HEK293 (cell line): ENCODE data around the gene DGCR8.

Source experiments
- CTCF ChIA-PET: fragments of 350-600 bp; formaldehyde crosslinking; extraction: SDS; loops from one replicate; lab custom pipeline; 2021; ENCODE audit warnings: antibody characterized with exemption; lab: Yijun Ruan, JAX
- POLR2A ChIA-PET: fragments of 300-600 bp; formaldehyde crosslinking; extraction: SDS; loops from one replicate; lab custom pipeline; 2020; ENCODE audit warnings: antibody characterized with exemption, inconsistent platforms; lab: Yijun Ruan, JAX
- H3K27ac ChIP-seq: fragments of 200-500 bp; sonication (Bioruptor generic); 2 replicates; pipeline ENCODE4 v1.5.1; 2014; ENCODE audit warnings: low read depth, low read length, control low read depth, inconsistent platforms; ENCODE audit errors: extremely low read depth
- H3K36me3 ChIP-seq, 2 experiments: fragments of 200-500 bp in 1 of 2; sonication (Bioruptor generic) in 1 of 2; 1 replicate in 1 of 2; 2 replicates in 1 of 2; pipeline ENCODE4 v1.5.1; 2014 to 2017; ENCODE audit warnings: inconsistent platforms in 2 of 2, low read length in 2 of 2; ENCODE audit not compliant: control insufficient read depth in 2 of 2, insufficient read depth in 1 of 2
- H3K4me1 ChIP-seq: fragments of 200-500 bp; sonication (Bioruptor generic); 2 replicates; pipeline ENCODE4 v1.5.1; 2014; ENCODE audit warnings: mild to moderate bottlenecking, low read length, inconsistent platforms; ENCODE audit not compliant: control insufficient read depth, insufficient read depth
- H3K4me3 ChIP-seq: 2 replicates; pipeline ENCODE4 v1.5.1; 2011; ENCODE audit warnings: low read depth, mild to moderate bottlenecking, control low read depth, low read length, moderate library complexity
- H3K9me3 ChIP-seq: fragments of 200-500 bp; sonication (Bioruptor generic); 2 replicates; pipeline ENCODE4 v1.5.1; 2014; ENCODE audit warnings: low read depth, low read length, inconsistent platforms; ENCODE audit not compliant: control insufficient read depth, insufficient read depth
- AEBP2 ChIP-seq: fragments of 450-650 bp; formaldehyde crosslinking; IDR thresholded peaks from 2 replicates; pipeline ENCODE4 v1.5.1; 2016; ENCODE audit warnings: missing biosample characterization, missing genetic modification characterization, borderline replicate concordance
- SP7 ChIP-seq: fragments of 450-650 bp; formaldehyde crosslinking; IDR thresholded peaks from 2 replicates; pipeline ENCODE4 v1.5.1; 2016; ENCODE audit warnings: missing biosample characterization, missing genetic modification characterization
- ZBTB20 ChIP-seq: fragments of 450-650 bp; formaldehyde crosslinking; IDR thresholded peaks from 2 replicates; pipeline ENCODE4 v1.5.1; 2016; ENCODE audit warnings: missing biosample characterization, missing genetic modification characterization
- ZBTB48 ChIP-seq: fragments of 450-650 bp; formaldehyde crosslinking; IDR thresholded peaks from 2 replicates; pipeline ENCODE4 v1.5.1; 2016; ENCODE audit warnings: missing biosample characterization, missing genetic modification characterization
- ZNF10 ChIP-seq: fragments of 450-650 bp; formaldehyde crosslinking; IDR thresholded peaks from 2 replicates; pipeline ENCODE4 v1.5.1; 2017; ENCODE audit warnings: missing biosample characterization, missing genetic modification characterization
- ZNF112 ChIP-seq: fragments of 450-650 bp; formaldehyde crosslinking; IDR thresholded peaks from 2 replicates; pipeline ENCODE4 v1.5.0; 2017; ENCODE audit warnings: missing biosample characterization, missing genetic modification characterization
- ZNF138 ChIP-seq: fragments of 450-650 bp; formaldehyde crosslinking; IDR thresholded peaks from 2 replicates; pipeline ENCODE4 v1.5.1; 2016; ENCODE audit warnings: missing biosample characterization, missing genetic modification characterization, borderline replicate concordance
- ZNF658 ChIP-seq: fragments of 450-650 bp; formaldehyde crosslinking; IDR thresholded peaks from 2 replicates; pipeline ENCODE4; 2016; ENCODE audit warnings: missing biosample characterization, missing genetic modification characterization
- ZXDB ChIP-seq: fragments of 450-650 bp; formaldehyde crosslinking; IDR thresholded peaks from 2 replicates; pipeline ENCODE4 v1.5.1; 2016; ENCODE audit warnings: missing biosample characterization, missing genetic modification characterization
- TF ChIP-seq, protein P1 (sequence below): fragments of 450-650 bp; formaldehyde crosslinking; IDR thresholded peaks from 2 replicates; pipeline ENCODE4 v1.5.1; 2017; ENCODE audit warnings: missing biosample characterization, missing genetic modification characterization
- TF ChIP-seq, protein P2 (sequence below): fragments of 450-650 bp; formaldehyde crosslinking; IDR thresholded peaks from 2 replicates; pipeline ENCODE4 v1.5.1; 2016; ENCODE audit warnings: missing biosample characterization, missing genetic modification characterization
- TF ChIP-seq, protein P3 (sequence below): fragments of 450-650 bp; formaldehyde crosslinking; IDR thresholded peaks from 2 replicates; pipeline ENCODE4 v1.5.1; 2016; ENCODE audit warnings: missing biosample characterization, missing genetic modification characterization

The DGCR8 gene

GRCh38 chr22:20101638-20102037 is 21.6 kb downstream of the DGCR8 start:
- TF ChIP-seq ZNF658 (tag by site-specific recombination) (no peak), ZXDB (tag by site-specific recombination) (no peak), ZNF112 (no peak), ZNF138 (no peak), AEBP2 (no peak)
- TF ChIP-seq, all 188 proteins: peak for 0
- ChIA-PET CTCF (interaction anchor here (0.7 to 1.9 kb wide), 4 partner anchors 9 to 136 kb away, joined by 4 to 6 read pairs (median 5); no protein-coding TSS in a partner anchor), POLR2A (interaction anchor here (0.9 kb wide), 1 partner anchor 22 kb away, joined by 3 read pairs; no protein-coding TSS in a partner anchor)
- Histone ChIP-seq H3K4me3 (no peak overlapping the region), H3K9me3 (no peaks in the 10 kb centered on the region), H3K36me3 (peaks cover 40 to 98% of the 10 kb centered on the region in 2 experiments), H3K4me1 (no peaks in the 10 kb centered on the region), H3K27ac (no peak overlapping the region)

- TF ChIP-seq, protein P1, sequence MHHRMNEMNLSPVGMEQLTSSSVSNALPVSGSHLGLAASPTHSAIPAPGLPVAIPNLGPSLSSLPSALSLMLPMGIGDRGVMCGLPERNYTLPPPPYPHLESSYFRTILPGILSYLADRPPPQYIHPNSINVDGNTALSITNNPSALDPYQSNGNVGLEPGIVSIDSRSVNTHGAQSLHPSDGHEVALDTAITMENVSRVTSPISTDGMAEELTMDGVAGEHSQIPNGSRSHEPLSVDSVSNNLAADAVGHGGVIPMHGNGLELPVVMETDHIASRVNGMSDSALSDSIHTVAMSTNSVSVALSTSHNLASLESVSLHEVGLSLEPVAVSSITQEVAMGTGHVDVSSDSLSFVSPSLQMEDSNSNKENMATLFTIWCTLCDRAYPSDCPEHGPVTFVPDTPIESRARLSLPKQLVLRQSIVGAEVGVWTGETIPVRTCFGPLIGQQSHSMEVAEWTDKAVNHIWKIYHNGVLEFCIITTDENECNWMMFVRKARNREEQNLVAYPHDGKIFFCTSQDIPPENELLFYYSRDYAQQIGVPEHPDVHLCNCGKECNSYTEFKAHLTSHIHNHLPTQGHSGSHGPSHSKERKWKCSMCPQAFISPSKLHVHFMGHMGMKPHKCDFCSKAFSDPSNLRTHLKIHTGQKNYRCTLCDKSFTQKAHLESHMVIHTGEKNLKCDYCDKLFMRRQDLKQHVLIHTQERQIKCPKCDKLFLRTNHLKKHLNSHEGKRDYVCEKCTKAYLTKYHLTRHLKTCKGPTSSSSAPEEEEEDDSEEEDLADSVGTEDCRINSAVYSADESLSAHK (tag by site-specific recombination), result no peak
- TF ChIP-seq ZBTB20, result no peak
- no peak for TF ChIP-seq ZNF658 (tag by site-specific recombination)
- TF ChIP-seq ZNF10 (tag by site-specific recombination), result no peak
- TF ChIP-seq, protein P2, sequence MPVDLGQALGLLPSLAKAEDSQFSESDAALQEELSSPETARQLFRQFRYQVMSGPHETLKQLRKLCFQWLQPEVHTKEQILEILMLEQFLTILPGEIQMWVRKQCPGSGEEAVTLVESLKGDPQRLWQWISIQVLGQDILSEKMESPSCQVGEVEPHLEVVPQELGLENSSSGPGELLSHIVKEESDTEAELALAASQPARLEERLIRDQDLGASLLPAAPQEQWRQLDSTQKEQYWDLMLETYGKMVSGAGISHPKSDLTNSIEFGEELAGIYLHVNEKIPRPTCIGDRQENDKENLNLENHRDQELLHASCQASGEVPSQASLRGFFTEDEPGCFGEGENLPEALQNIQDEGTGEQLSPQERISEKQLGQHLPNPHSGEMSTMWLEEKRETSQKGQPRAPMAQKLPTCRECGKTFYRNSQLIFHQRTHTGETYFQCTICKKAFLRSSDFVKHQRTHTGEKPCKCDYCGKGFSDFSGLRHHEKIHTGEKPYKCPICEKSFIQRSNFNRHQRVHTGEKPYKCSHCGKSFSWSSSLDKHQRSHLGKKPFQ (tag by site-specific recombination), result no peak
- no peak for TF ChIP-seq ZBTB48 (tag by site-specific recombination)
- TF ChIP-seq, protein P3, sequence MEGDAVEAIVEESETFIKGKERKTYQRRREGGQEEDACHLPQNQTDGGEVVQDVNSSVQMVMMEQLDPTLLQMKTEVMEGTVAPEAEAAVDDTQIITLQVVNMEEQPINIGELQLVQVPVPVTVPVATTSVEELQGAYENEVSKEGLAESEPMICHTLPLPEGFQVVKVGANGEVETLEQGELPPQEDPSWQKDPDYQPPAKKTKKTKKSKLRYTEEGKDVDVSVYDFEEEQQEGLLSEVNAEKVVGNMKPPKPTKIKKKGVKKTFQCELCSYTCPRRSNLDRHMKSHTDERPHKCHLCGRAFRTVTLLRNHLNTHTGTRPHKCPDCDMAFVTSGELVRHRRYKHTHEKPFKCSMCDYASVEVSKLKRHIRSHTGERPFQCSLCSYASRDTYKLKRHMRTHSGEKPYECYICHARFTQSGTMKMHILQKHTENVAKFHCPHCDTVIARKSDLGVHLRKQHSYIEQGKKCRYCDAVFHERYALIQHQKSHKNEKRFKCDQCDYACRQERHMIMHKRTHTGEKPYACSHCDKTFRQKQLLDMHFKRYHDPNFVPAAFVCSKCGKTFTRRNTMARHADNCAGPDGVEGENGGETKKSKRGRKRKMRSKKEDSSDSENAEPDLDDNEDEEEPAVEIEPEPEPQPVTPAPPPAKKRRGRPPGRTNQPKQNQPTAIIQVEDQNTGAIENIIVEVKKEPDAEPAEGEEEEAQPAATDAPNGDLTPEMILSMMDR (tag by site-specific recombination), result peak; percentile 27; the same call in 1 of the 2 replicates
- no peak for TF ChIP-seq SP7 (tag by site-specific recombination)
- CTCF ChIA-PET, result interaction anchor here (0.6 to 1.9 kb wide), 4 partner anchors 9 to 137 kb away, joined by 3 to 6 read pairs (median 5); no protein-coding TSS in a partner anchor
- peaks cover 36 to 98% of the 10 kb centered on the region in 2 experiments for H3K36me3 ChIP-seq
Observed at GRCh38 chr22:20102203-20102780, 22.3 kb downstream of the DGCR8 start.

More at GRCh38 chr22:20102203-20102780, 22.3 kb downstream of the DGCR8 start:
- Histone ChIP-seq H3K9me3 (no peaks in the 10 kb centered on the region), H3K4me1 (no peaks in the 10 kb centered on the region), H3K27ac (no peak overlapping the region), H3K4me3 (no peak overlapping the region)
- POLR2A ChIA-PET, result interaction anchor here (0.7 kb wide), 2 partner anchors 14 to 23 kb away, joined by 3 read pairs; partner anchors contain the start of gene DGCR8
